Measurements from ENCODE around the gene GPR152. TPM values are rescaled to one million over a fixed set of nuclear protein-coding genes. Genes with fewer than 3 reads are reported as not detected.

Gene GPR152
- polyA plus RNA-seq, 3 donors, result not detected

- Histone ChIP-seq H3K27ac (ENCODE audit: low read depth in 1 of 2, low read length in 2 of 2) (peak overlapping the region in 1 of 2 donors; percentile 8), H3K9ac (ENCODE audit: insufficient read depth, low read length, poor library complexity, severe bottlenecking) (no peak overlapping the region), H3K4me2 (replicated peaks; ENCODE audit: extremely low read depth, low read length, poor library complexity, severe bottlenecking) (no peak overlapping the region), H3K9me3 (replicated peaks in 1 of 2; ENCODE audit: control insufficient read depth in 1 of 2, insufficient read depth in 1 of 2, low read length in 2 of 2) (no peaks in the 10 kb centered on the region), H3K79me2 (ENCODE audit: insufficient read depth, low read length) (no peaks in the 10 kb centered on the region), H3K36me3 (replicated peaks in 1 of 2; ENCODE audit: control insufficient read depth in 1 of 2, insufficient read depth in 2 of 2, low read length in 2 of 2) (peaks cover 17 to 60% of the 10 kb centered on the region in 2 donors), H4K20me1 (ENCODE audit: insufficient read depth, low read length) (peaks cover 76% of the 10 kb centered on the region), H3K4me3 (replicated peaks in 1 of 3; ENCODE audit: low read depth in 2 of 3, low read length in 3 of 3) (no peak overlapping the region), H3K4me1 (ENCODE audit: control insufficient read depth in 1 of 2, insufficient read depth in 2 of 2, low read length in 2 of 2) (peaks cover 31 to 65% of the 10 kb centered on the region in 2 donors), H3K27me3 (ENCODE audit: control insufficient read depth in 2 of 2, insufficient read depth in 2 of 2, low read length in 2 of 2) (no peaks in the 10 kb centered on the region), H2AFZ (ENCODE audit: insufficient read depth, low read depth, low read length, poor library complexity, severe bottlenecking) (no peak overlapping the region)
- peak overlapping the region in 1 of 2 donors; percentile 41 for H3K4me3 Mint-ChIP-seq
- 47% methylated on average over 21 of the region's 31 CpGs for WGBS (ENCODE audit: insufficient coverage)
- intact Hi-C loops (cut with micrococcal nuclease), result no loop called here
- peaks cover 35 to 46% of the 10 kb centered on the region in 2 donors for H3K36me3 Mint-ChIP-seq
- no peaks in the 10 kb centered on the region for H3K9me3 Mint-ChIP-seq
- peak in 2 of 3 donors; percentile 27 to 42 for DNase-seq
- H3K27me3 Mint-ChIP-seq (ENCODE audit: low read depth in 3 of 3), result peaks cover 0 to 2% (median 1%) of the 10 kb centered on the region in 3 donors
- peak overlapping the region; percentile 41 to 82 (median 69) for H3K27ac Mint-ChIP-seq
- peaks cover 51% of the 10 kb centered on the region for H3K4me1 Mint-ChIP-seq
- TF ChIP-seq CTCF (IDR thresholded peaks at IDR 0.05), result peak; percentile 15
Measured at GRCh38 chr11:67439321-67440228, 13.0 kb downstream of the GPR152 start.

GRCh38 chr11:67438158-67438902 is 14.2 kb downstream of the GPR152 start:
- Histone ChIP-seq H3K9ac (ENCODE audit: insufficient read depth, low read length, poor library complexity, severe bottlenecking) (no peak overlapping the region), H3K4me2 (replicated peaks; ENCODE audit: extremely low read depth, low read length, poor library complexity, severe bottlenecking) (no peak overlapping the region), H3K4me3 (replicated peaks in 1 of 3; ENCODE audit: low read depth in 2 of 3, low read length in 3 of 3) (no peak overlapping the region), H3K79me2 (ENCODE audit: insufficient read depth, low read length) (no peaks in the 10 kb centered on the region), H2AFZ (ENCODE audit: insufficient read depth, low read depth, low read length, poor library complexity, severe bottlenecking) (no peak overlapping the region), H3K27me3 (ENCODE audit: control insufficient read depth in 2 of 2, insufficient read depth in 2 of 2, low read length in 2 of 2) (no peaks in the 10 kb centered on the region), H3K36me3 (replicated peaks in 1 of 2; ENCODE audit: control insufficient read depth in 1 of 2, insufficient read depth in 2 of 2, low read length in 2 of 2) (peaks cover 30 to 73% of the 10 kb centered on the region in 2 donors), H3K27ac (ENCODE audit: low read depth in 1 of 2, low read length in 2 of 2) (no peak overlapping the region), H3K4me1 (ENCODE audit: control insufficient read depth in 1 of 2, insufficient read depth in 2 of 2, low read length in 2 of 2) (peaks cover 22 to 55% of the 10 kb centered on the region in 2 donors), H4K20me1 (ENCODE audit: insufficient read depth, low read length) (peaks cover 86% of the 10 kb centered on the region), H3K9me3 (replicated peaks in 1 of 2; ENCODE audit: control insufficient read depth in 1 of 2, insufficient read depth in 1 of 2, low read length in 2 of 2) (no peaks in the 10 kb centered on the region)
- no peak for DNase-seq
- 89% methylated on average over 22 of the region's 41 CpGs for WGBS (ENCODE audit: insufficient coverage)
- Mint-ChIP-seq H3K9me3 (no peaks in the 10 kb centered on the region), H3K27ac (peak overlapping the region in 2 of 7 donors; percentile 70 to 82), H3K36me3 (peaks cover 42 to 56% of the 10 kb centered on the region in 2 donors), H3K4me3 (peak overlapping the region in 1 of 2 donors; percentile 59), H3K27me3 (ENCODE audit: low read depth in 3 of 3) (no peaks in the 10 kb centered on the region), H3K4me1 (peaks cover 44% of the 10 kb centered on the region)
- no peak for TF ChIP-seq CTCF (IDR thresholded peaks at IDR 0.05)
- intact Hi-C loops (cut with micrococcal nuclease), result no loop called here

Measured in CD14-positive monocyte (primary cell).